WTC11 (cell line): ENCODE data around the gene TSHZ1.

ENCODE experiments used
- E2F1 ChIP-seq: sonication (generic); formaldehyde crosslinking; IDR thresholded peaks from 2 replicates; pipeline ENCODE4 v1.8.0; 2022; ENCODE audit warnings: mild to moderate bottlenecking, missing genetic modification reagents
- MAX ChIP-seq: sonication (generic); formaldehyde crosslinking; IDR thresholded peaks from 2 replicates; pipeline ENCODE4 v1.8.0; 2022; ENCODE audit warnings: mild to moderate bottlenecking, missing genetic modification reagents
- NR2C2 ChIP-seq: sonication (generic); formaldehyde crosslinking; IDR thresholded peaks from 2 replicates; pipeline ENCODE4 v1.8.0; 2022; ENCODE audit warnings: mild to moderate bottlenecking, missing genetic modification reagents
- RELA ChIP-seq: sonication (generic); formaldehyde crosslinking; IDR thresholded peaks from 2 replicates; pipeline ENCODE4 v1.8.1; 2022; ENCODE audit warnings: missing genetic modification reagents, mild to moderate bottlenecking, borderline replicate concordance
- ZNF121 ChIP-seq: sonication (generic); formaldehyde crosslinking; IDR thresholded peaks from 2 replicates; pipeline ENCODE4 v1.8.0; 2023; ENCODE audit warnings: missing genetic modification reagents
- ZNF671 ChIP-seq: fragments of 250-450 bp; sonication (Bioruptor Pico); IDR thresholded peaks from 2 replicates; pipeline ENCODE4 v1.8.0; 2021; ENCODE audit warnings: mild to moderate bottlenecking
- TF ChIP-seq, protein P1 (sequence below): fragments of 200-600 bp; IDR thresholded peaks from 2 replicates; pipeline ENCODE4 v1.8.0; 2022; ENCODE audit warnings: antibody characterized with exemption
- TF ChIP-seq, protein P2 (sequence below): sonication (generic); formaldehyde crosslinking; IDR thresholded peaks from 2 replicates; pipeline ENCODE4 v1.8.1; 2022; ENCODE audit warnings: missing genetic modification reagents, borderline replicate concordance

DNA sequence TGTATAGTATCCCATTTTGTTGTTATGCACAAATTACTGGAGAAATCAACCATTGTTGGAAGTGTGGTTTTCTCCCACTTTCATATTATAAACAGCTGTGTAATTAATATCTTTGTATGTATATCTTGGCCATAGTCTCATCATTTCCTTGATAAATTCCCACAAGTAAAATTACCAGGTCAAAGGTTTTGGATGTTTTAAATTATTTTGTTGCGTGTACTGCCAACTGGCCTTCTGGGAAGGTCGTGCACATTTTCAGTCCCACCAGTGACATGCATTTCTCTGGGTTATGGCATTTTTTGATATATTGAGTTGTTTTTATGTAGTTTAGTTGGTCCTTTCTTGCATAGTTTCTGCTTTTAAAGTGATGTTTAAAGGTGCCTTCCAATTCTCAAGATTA lies 41.5 kb downstream of the TSHZ1 start:
- TF ChIP-seq NR2C2 (CRISPR knock-in tag) (no peak), RELA (CRISPR knock-in tag) (no peak), ZNF121 (CRISPR knock-in tag) (no peak), MAX (no peak), ZNF671 (CRISPR knock-in tag) (no peak), E2F1 (no peak)
- TF ChIP-seq, protein P1, sequence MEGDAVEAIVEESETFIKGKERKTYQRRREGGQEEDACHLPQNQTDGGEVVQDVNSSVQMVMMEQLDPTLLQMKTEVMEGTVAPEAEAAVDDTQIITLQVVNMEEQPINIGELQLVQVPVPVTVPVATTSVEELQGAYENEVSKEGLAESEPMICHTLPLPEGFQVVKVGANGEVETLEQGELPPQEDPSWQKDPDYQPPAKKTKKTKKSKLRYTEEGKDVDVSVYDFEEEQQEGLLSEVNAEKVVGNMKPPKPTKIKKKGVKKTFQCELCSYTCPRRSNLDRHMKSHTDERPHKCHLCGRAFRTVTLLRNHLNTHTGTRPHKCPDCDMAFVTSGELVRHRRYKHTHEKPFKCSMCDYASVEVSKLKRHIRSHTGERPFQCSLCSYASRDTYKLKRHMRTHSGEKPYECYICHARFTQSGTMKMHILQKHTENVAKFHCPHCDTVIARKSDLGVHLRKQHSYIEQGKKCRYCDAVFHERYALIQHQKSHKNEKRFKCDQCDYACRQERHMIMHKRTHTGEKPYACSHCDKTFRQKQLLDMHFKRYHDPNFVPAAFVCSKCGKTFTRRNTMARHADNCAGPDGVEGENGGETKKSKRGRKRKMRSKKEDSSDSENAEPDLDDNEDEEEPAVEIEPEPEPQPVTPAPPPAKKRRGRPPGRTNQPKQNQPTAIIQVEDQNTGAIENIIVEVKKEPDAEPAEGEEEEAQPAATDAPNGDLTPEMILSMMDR = no peak
- TF ChIP-seq, protein P2, sequence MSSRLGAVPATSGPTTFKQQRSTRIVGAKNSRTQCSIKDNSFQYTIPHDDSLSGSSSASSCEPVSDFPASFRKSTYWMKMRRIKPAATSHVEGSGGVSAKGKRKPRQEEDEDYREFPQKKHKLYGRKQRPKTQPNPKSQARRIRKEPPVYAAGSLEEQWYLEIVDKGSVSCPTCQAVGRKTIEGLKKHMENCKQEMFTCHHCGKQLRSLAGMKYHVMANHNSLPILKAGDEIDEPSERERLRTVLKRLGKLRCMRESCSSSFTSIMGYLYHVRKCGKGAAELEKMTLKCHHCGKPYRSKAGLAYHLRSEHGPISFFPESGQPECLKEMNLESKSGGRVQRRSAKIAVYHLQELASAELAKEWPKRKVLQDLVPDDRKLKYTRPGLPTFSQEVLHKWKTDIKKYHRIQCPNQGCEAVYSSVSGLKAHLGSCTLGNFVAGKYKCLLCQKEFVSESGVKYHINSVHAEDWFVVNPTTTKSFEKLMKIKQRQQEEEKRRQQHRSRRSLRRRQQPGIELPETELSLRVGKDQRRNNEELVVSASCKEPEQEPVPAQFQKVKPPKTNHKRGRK (CRISPR knock-in tag) = no peak
